NB4 (cell line): ENCODE measurements around the gene PLEKHA6.

ENCODE experiments used
- CTCF ChIP-seq: IDR thresholded peaks from one replicate; pipeline ENCODE4 v1.5.1; 2012; ENCODE audit warnings: low read depth, low read length
- MYC ChIP-seq: IDR thresholded peaks from 2 replicates; pipeline ENCODE4 v1.6.1; 2011; ENCODE audit warnings: low read depth, low read length
- POLR2A ChIP-seq: IDR thresholded peaks from 2 replicates; pipeline ENCODE4 v1.6.1; 2011; ENCODE audit warnings: mild to moderate bottlenecking; ENCODE audit not compliant: insufficient read length; ENCODE audit errors: extremely low read depth

GRCh38 chr1:204216236-204216635 is 143.5 kb downstream of the PLEKHA6 start:
- no peak for TF ChIP-seq POLR2A
- no peak for TF ChIP-seq CTCF
- TF ChIP-seq MYC, result no peak
